GM23338 (cell line): ENCODE results near the gene ASGR1. TPM values are rescaled to one million over a fixed set of nuclear protein-coding genes. Genes with fewer than 3 reads are reported as not detected.

Experiments
- microRNA counts: library from miRNA; unstranded; fragments of <30 nt; microRNA quantifications from one replicate; lab custom pipeline; 2017
- microRNA-seq: library from miRNA; unstranded; fragments of <30 nt; microRNA quantifications from one replicate; pipeline ENCODE4, GENCODE V29; 2017
- polyA plus RNA-seq: library from polyadenylated mRNA; unstranded; fragments of >200 nt; fragmentation: Nextera tagmentation; extraction: Ambion mirVana; gene quantifications from 2 replicates; pipeline ENCODE4 v1.2.1, GENCODE V29; 2016
- small RNA-seq: library from RNA; depleted of rRNA; stranded (forward); fragments of <200 nt; gene quantifications from one replicate; pipeline ENCODE3, GENCODE V24; 2014; ENCODE audit warnings: low replicate concordance
- total RNA-seq: library from RNA; depleted of rRNA; stranded (reverse); fragments of >200 nt; shearing (Covaris generic); gene quantifications from 2 replicates; pipeline ENCODE4 v1.2.3, GENCODE V29; 2014; rRNA removed

Gene ASGR1
- total and polyA plus RNA-seq, 2 experiments from 2014 or later = 8.3 to 9.0 TPM

MicroRNAs encoded within 50 kb of the gene (microRNA counts, 767-probe panel; counts per million panel counts)
- microRNA hsa-miR-324-3p (lab: Ali Mortazavi, UCI) = not detected
- not detected for microRNA hsa-miR-324-5p (lab: Ali Mortazavi, UCI)

Small RNA genes lying within 50 kb of the gene (microRNA-seq; reads per million reads assigned to microRNA genes)
- gene MIR324 = 341 reads per million, percentile 80 among the genes with 10 or more reads in this experiment

Small RNA genes lying within 50 kb of the gene (small RNA-seq; reads per million reads assigned to genes)
- not detected for gene AC120057.4
- 1.5 reads per million, percentile 74 among the genes with 10 or more reads in this experiment for gene MIR324

Other genes with a start within 250 kb of the ASGR1 start
- gene ALOX12, start 183.3 kb downstream of the ASGR1 start, total RNA-seq = 0.66 and 1.2 TPM in 2 replicates
- 1.5 and 1.8 TPM in 2 replicates for gene ALOX12, start 183.3 kb downstream of the ASGR1 start, polyA plus RNA-seq
- 126 and 134 TPM in 2 replicates for gene RNASEK, start 166.7 kb downstream of the ASGR1 start, total RNA-seq
- gene RNASEK, start 166.7 kb downstream of the ASGR1 start, polyA plus RNA-seq = 296 and 298 TPM in 2 replicates
- gene BCL6B, start 156.3 kb downstream of the ASGR1 start, total RNA-seq = 4.2 and 4.5 TPM in 2 replicates
- gene BCL6B, start 156.3 kb downstream of the ASGR1 start, polyA plus RNA-seq = 2.1 and 3.3 TPM in 2 replicates
- 4.4 and 4.7 TPM in 2 replicates for gene SLC16A13, start 143.4 kb downstream of the ASGR1 start, total RNA-seq
- 1.2 and 2.2 TPM in 2 replicates for gene SLC16A13, start 143.4 kb downstream of the ASGR1 start, polyA plus RNA-seq
- 0.42 TPM in 1 of 2 replicates, not detected in the other for gene SLC16A11, start 135.3 kb downstream of the ASGR1 start, total RNA-seq
- gene SLC16A11, start 135.3 kb downstream of the ASGR1 start, polyA plus RNA-seq = 0.68 and 1.4 TPM in 2 replicates
- not detected in 2 replicates for gene CLEC10A, start 99.1 kb downstream of the ASGR1 start, total RNA-seq
- not detected in 2 replicates for gene CLEC10A, start 99.1 kb downstream of the ASGR1 start, polyA plus RNA-seq
- gene ASGR2, start 64.5 kb downstream of the ASGR1 start, total RNA-seq = 0.97 TPM in 1 of 2 replicates, not detected in the other
- gene ASGR2, start 64.5 kb downstream of the ASGR1 start, polyA plus RNA-seq = not detected in 2 replicates
- 28.7 and 31.0 TPM in 2 replicates for gene DLG4, start 40.5 kb upstream of the ASGR1 start, total RNA-seq
- 7.7 and 11.1 TPM in 2 replicates for gene DLG4, start 40.5 kb upstream of the ASGR1 start, polyA plus RNA-seq
- gene ACADVL, start 40.6 kb upstream of the ASGR1 start, total RNA-seq = 108 and 152 TPM in 2 replicates
- 139 and 156 TPM in 2 replicates for gene ACADVL, start 40.6 kb upstream of the ASGR1 start, polyA plus RNA-seq
- gene DVL2, start 55.1 kb upstream of the ASGR1 start, total RNA-seq = 53.9 and 80.6 TPM in 2 replicates
- 17.6 and 19.7 TPM in 2 replicates for gene DVL2, start 55.1 kb upstream of the ASGR1 start, polyA plus RNA-seq
- gene PHF23, start 60.1 kb upstream of the ASGR1 start, total RNA-seq = 33.2 and 51.0 TPM in 2 replicates
- 35.4 and 36.6 TPM in 2 replicates for gene PHF23, start 60.1 kb upstream of the ASGR1 start, polyA plus RNA-seq
- 88.8 and 128 TPM in 2 replicates for gene GABARAP, start 63.1 kb upstream of the ASGR1 start, total RNA-seq
- gene GABARAP, start 63.1 kb upstream of the ASGR1 start, polyA plus RNA-seq = 497 and 520 TPM in 2 replicates
- gene CTDNEP1, start 72.4 kb upstream of the ASGR1 start, total RNA-seq = 93.4 and 109 TPM in 2 replicates
- gene CTDNEP1, start 72.4 kb upstream of the ASGR1 start, polyA plus RNA-seq = 48.1 and 55.2 TPM in 2 replicates
- 23.2 and 41.4 TPM in 2 replicates for gene ELP5, start 72.8 kb upstream of the ASGR1 start, total RNA-seq
- gene ELP5, start 72.8 kb upstream of the ASGR1 start, polyA plus RNA-seq = 38.3 and 40.9 TPM in 2 replicates
- 111 and 117 TPM in 2 replicates for gene CLDN7, start 83.1 kb upstream of the ASGR1 start, total RNA-seq
- gene CLDN7, start 83.1 kb upstream of the ASGR1 start, polyA plus RNA-seq = 46.1 and 50.7 TPM in 2 replicates
- 10.2 and 13.6 TPM in 2 replicates for gene SLC2A4, start 102.3 kb upstream of the ASGR1 start, total RNA-seq
- gene SLC2A4, start 102.3 kb upstream of the ASGR1 start, polyA plus RNA-seq = 6.3 and 6.9 TPM in 2 replicates
- 20.6 and 36.5 TPM in 2 replicates for gene YBX2, start 115.3 kb upstream of the ASGR1 start, total RNA-seq
- gene YBX2, start 115.3 kb upstream of the ASGR1 start, polyA plus RNA-seq = 22.1 and 22.5 TPM in 2 replicates
- 791 and 833 TPM in 2 replicates for gene EIF5A, start 128.3 kb upstream of the ASGR1 start, total RNA-seq
- 1,562 and 1,621 TPM in 2 replicates for gene EIF5A, start 128.3 kb upstream of the ASGR1 start, polyA plus RNA-seq
- gene GPS2, start 136.0 kb upstream of the ASGR1 start, total RNA-seq = 64.8 and 83.4 TPM in 2 replicates
- 117 and 122 TPM in 2 replicates for gene GPS2, start 136.0 kb upstream of the ASGR1 start, polyA plus RNA-seq
- 36.8 and 42.3 TPM in 2 replicates for gene NEURL4, start 150.0 kb upstream of the ASGR1 start, total RNA-seq
- 6.3 and 6.7 TPM in 2 replicates for gene NEURL4, start 150.0 kb upstream of the ASGR1 start, polyA plus RNA-seq
- 30.7 and 35.8 TPM in 2 replicates for gene ACAP1, start 157.2 kb upstream of the ASGR1 start, total RNA-seq
- gene ACAP1, start 157.2 kb upstream of the ASGR1 start, polyA plus RNA-seq = 40.1 and 43.9 TPM in 2 replicates
- 7.7 and 8.8 TPM in 2 replicates for gene KCTD11, start 172.8 kb upstream of the ASGR1 start, total RNA-seq
- 2.2 and 2.3 TPM in 2 replicates for gene KCTD11, start 172.8 kb upstream of the ASGR1 start, polyA plus RNA-seq
- gene TMEM95, start 175.8 kb upstream of the ASGR1 start, total RNA-seq = not detected in 2 replicates
- gene TMEM95, start 175.8 kb upstream of the ASGR1 start, polyA plus RNA-seq = not detected in 2 replicates
- gene TNK1, start 201.7 kb upstream of the ASGR1 start, total RNA-seq = 8.9 and 15.0 TPM in 2 replicates
- gene TNK1, start 201.7 kb upstream of the ASGR1 start, polyA plus RNA-seq = 6.1 TPM in 2 replicates
- gene PLSCR3, start 215.2 kb upstream of the ASGR1 start, total RNA-seq = 34.3 and 41.7 TPM in 2 replicates
- 29.5 and 30.0 TPM in 2 replicates for gene PLSCR3, start 215.2 kb upstream of the ASGR1 start, polyA plus RNA-seq
- 127 and 138 TPM in 2 replicates for gene TMEM256, start 224.7 kb upstream of the ASGR1 start, total RNA-seq
- gene TMEM256, start 224.7 kb upstream of the ASGR1 start, polyA plus RNA-seq = 197 and 227 TPM in 2 replicates
- gene NLGN2, start 228.5 kb upstream of the ASGR1 start, total RNA-seq = 26.8 and 38.7 TPM in 2 replicates
- gene NLGN2, start 228.5 kb upstream of the ASGR1 start, polyA plus RNA-seq = 14.4 TPM in 2 replicates
- gene SPEM1, start 241.0 kb upstream of the ASGR1 start, total RNA-seq = not detected in 2 replicates
- not detected in 2 replicates for gene SPEM1, start 241.0 kb upstream of the ASGR1 start, polyA plus RNA-seq
- not detected in 2 replicates for gene SPEM2, start 246.2 kb upstream of the ASGR1 start, total RNA-seq
- gene SPEM2, start 246.2 kb upstream of the ASGR1 start, polyA plus RNA-seq = not detected in 2 replicates
- not detected in 2 replicates for gene SPEM3, start 249.5 kb upstream of the ASGR1 start, total RNA-seq
- gene SPEM3, start 249.5 kb upstream of the ASGR1 start, polyA plus RNA-seq = not detected in 2 replicates